ENCODE measurements around the gene LY9.
"Not testable (repeated sequence)": the region's sequence is repeated elsewhere in the genome, so short reads cannot be mapped to it uniquely, and the experiment has no call there.

The LY9 gene

GRCh38 chr1:160774886-160775719 lies 20.9 kb upstream of the LY9 start:
- DNase-seq = no peak

GRCh38 chr1:160776178-160776577 lies 19.8 kb upstream of the LY9 start:
- no peak for DNase-seq

GRCh38 chr1:160777486-160778089 lies 18.4 kb upstream of the LY9 start:
- no peak for DNase-seq

GRCh38 chr1:160778976-160779375 lies 17.0 kb upstream of the LY9 start:
- no peak for DNase-seq

GRCh38 chr1:160779626-160780397 lies 16.2 kb upstream of the LY9 start:
- no peak for DNase-seq

- no peak for DNase-seq
Observed at GRCh38 chr1:160780398-160780755, 15.6 kb upstream of the LY9 start.

GRCh38 chr1:160781186-160781766 lies 14.7 kb upstream of the LY9 start:
- no peak for DNase-seq

GRCh38 chr1:160781914-160782689 lies 13.9 kb upstream of the LY9 start:
- no peak for DNase-seq

- DNase-seq = not testable (repeated sequence)
Observed at GRCh38 chr1:160782988-160783765, 12.8 kb upstream of the LY9 start.

GRCh38 chr1:160789051-160789701 lies 6.8 kb upstream of the LY9 start:
- no peak for DNase-seq

- no peak for DNase-seq
Observed at GRCh38 chr1:160789702-160790611, 6.0 kb upstream of the LY9 start.

- no peak for DNase-seq
Observed at GRCh38 chr1:160794376-160794775, 1.6 kb upstream of the LY9 start.

GRCh38 chr1:160797271-160797709 lies 1.3 kb downstream of the LY9 start:
- DNase-seq = no peak

GRCh38 chr1:160797861-160798273 lies 1.9 kb downstream of the LY9 start:
- DNase-seq = no peak

- no peak for DNase-seq
Observed at GRCh38 chr1:160798439-160798838, 2.5 kb downstream of the LY9 start.

GRCh38 chr1:160799641-160800040 lies 3.7 kb downstream of the LY9 start:
- no peak for DNase-seq

- DNase-seq = no peak
Observed at GRCh38 chr1:160800142-160800541, 4.2 kb downstream of the LY9 start.

- no peak for DNase-seq
Observed at GRCh38 chr1:160800645-160801408, 4.9 kb downstream of the LY9 start.
